ENCODE measurements around the gene UBE2O.

UBE2O gene

GRCh38 chr17:76427501-76428231 is 25.3 kb downstream of the UBE2O start:
- Mint-ChIP-seq H3K27ac (no peak overlapping the region), H3K9me3 (no peaks in the 10 kb centered on the region), H3K36me3 (ENCODE audit: low read depth) (peaks cover 16% of the 10 kb centered on the region), H3K4me1 (ENCODE audit: low read depth) (peaks cover 62% of the 10 kb centered on the region), H3K4me3 (no peak overlapping the region), H3K27me3 (no peaks in the 10 kb centered on the region)

- H3K36me3 Mint-ChIP-seq (ENCODE audit: low read depth) = peaks cover 22% of the 10 kb centered on the region
- no peaks in the 10 kb centered on the region for H3K27me3 Mint-ChIP-seq
- no peaks in the 10 kb centered on the region for H3K9me3 Mint-ChIP-seq
- H3K4me3 Mint-ChIP-seq = no peak overlapping the region
- no peak overlapping the region for H3K27ac Mint-ChIP-seq
- peaks cover 58% of the 10 kb centered on the region for H3K4me1 Mint-ChIP-seq (ENCODE audit: low read depth)
These were observed 26.1 kb downstream of the UBE2O start for GRCh38 chr17:76426853-76427252.

- Mint-ChIP-seq H3K27me3 (no peaks in the 10 kb centered on the region), H3K4me1 (ENCODE audit: low read depth) (peaks cover 47% of the 10 kb centered on the region), H3K27ac (peak overlapping the region; percentile 75), H3K4me3 (no peak overlapping the region), H3K9me3 (no peaks in the 10 kb centered on the region), H3K36me3 (ENCODE audit: low read depth) (peaks cover 18% of the 10 kb centered on the region)
These were observed 30.1 kb downstream of the UBE2O start for GRCh38 chr17:76422860-76423259.

GRCh38 chr17:76422406-76422805 is 30.5 kb downstream of the UBE2O start:
- H3K27ac Mint-ChIP-seq = no peak overlapping the region
- peaks cover 47% of the 10 kb centered on the region for H3K4me1 Mint-ChIP-seq (ENCODE audit: low read depth)
- no peaks in the 10 kb centered on the region for H3K27me3 Mint-ChIP-seq
- H3K4me3 Mint-ChIP-seq = no peak overlapping the region
- H3K9me3 Mint-ChIP-seq = no peaks in the 10 kb centered on the region
- peaks cover 23% of the 10 kb centered on the region for H3K36me3 Mint-ChIP-seq (ENCODE audit: low read depth)

GRCh38 chr17:76421044-76421407 is 31.9 kb downstream of the UBE2O start:
- H3K9me3 Mint-ChIP-seq = no peaks in the 10 kb centered on the region
- no peak overlapping the region for H3K27ac Mint-ChIP-seq
- H3K27me3 Mint-ChIP-seq = no peaks in the 10 kb centered on the region
- no peak overlapping the region for H3K4me3 Mint-ChIP-seq
- H3K4me1 Mint-ChIP-seq (ENCODE audit: low read depth) = peaks cover 36% of the 10 kb centered on the region
- H3K36me3 Mint-ChIP-seq (ENCODE audit: low read depth) = peaks cover 27% of the 10 kb centered on the region

GRCh38 chr17:76420356-76421043 is 32.5 kb downstream of the UBE2O start:
- Mint-ChIP-seq H3K4me3 (no peak overlapping the region), H3K36me3 (ENCODE audit: low read depth) (peaks cover 23% of the 10 kb centered on the region), H3K27me3 (no peaks in the 10 kb centered on the region), H3K9me3 (no peaks in the 10 kb centered on the region), H3K27ac (peak overlapping the region; percentile 28), H3K4me1 (ENCODE audit: low read depth) (peaks cover 33% of the 10 kb centered on the region)

- no peak overlapping the region for H3K4me3 Mint-ChIP-seq
- H3K36me3 Mint-ChIP-seq (ENCODE audit: low read depth) = peaks cover 20% of the 10 kb centered on the region
- H3K27ac Mint-ChIP-seq = no peak overlapping the region
- H3K9me3 Mint-ChIP-seq = no peaks in the 10 kb centered on the region
- H3K27me3 Mint-ChIP-seq = no peaks in the 10 kb centered on the region
- H3K4me1 Mint-ChIP-seq (ENCODE audit: low read depth) = peaks cover 29% of the 10 kb centered on the region
These were observed 33.2 kb downstream of the UBE2O start for GRCh38 chr17:76419576-76420260.

- peaks cover 16% of the 10 kb centered on the region for H3K36me3 Mint-ChIP-seq (ENCODE audit: low read depth)
- H3K9me3 Mint-ChIP-seq = no peaks in the 10 kb centered on the region
- H3K4me3 Mint-ChIP-seq = no peak overlapping the region
- H3K4me1 Mint-ChIP-seq (ENCODE audit: low read depth) = peaks cover 24% of the 10 kb centered on the region
- no peak overlapping the region for H3K27ac Mint-ChIP-seq
- H3K27me3 Mint-ChIP-seq = no peaks in the 10 kb centered on the region
These were observed 35.3 kb downstream of the UBE2O start for GRCh38 chr17:76417499-76418143.

GRCh38 chr17:76416899-76417298 is 36.1 kb downstream of the UBE2O start:
- H3K4me3 Mint-ChIP-seq = no peak overlapping the region
- H3K9me3 Mint-ChIP-seq = no peaks in the 10 kb centered on the region
- H3K27me3 Mint-ChIP-seq = no peaks in the 10 kb centered on the region
- peaks cover 10% of the 10 kb centered on the region for H3K36me3 Mint-ChIP-seq (ENCODE audit: low read depth)
- H3K4me1 Mint-ChIP-seq (ENCODE audit: low read depth) = peaks cover 20% of the 10 kb centered on the region
- no peak overlapping the region for H3K27ac Mint-ChIP-seq

- Mint-ChIP-seq H3K27me3 (no peaks in the 10 kb centered on the region), H3K4me3 (no peak overlapping the region), H3K9me3 (no peaks in the 10 kb centered on the region), H3K27ac (peak overlapping the region; percentile 1), H3K36me3 (ENCODE audit: low read depth) (peaks cover 10% of the 10 kb centered on the region), H3K4me1 (ENCODE audit: low read depth) (peaks cover 20% of the 10 kb centered on the region)
These were observed 36.5 kb downstream of the UBE2O start for GRCh38 chr17:76416457-76416856.

- Mint-ChIP-seq H3K36me3 (ENCODE audit: low read depth) (peaks cover 10% of the 10 kb centered on the region), H3K27ac (no peak overlapping the region), H3K9me3 (no peaks in the 10 kb centered on the region), H3K4me3 (no peak overlapping the region), H3K4me1 (ENCODE audit: low read depth) (peaks cover 20% of the 10 kb centered on the region), H3K27me3 (no peaks in the 10 kb centered on the region)
These were observed 37.2 kb downstream of the UBE2O start for GRCh38 chr17:76415786-76416185.

- Mint-ChIP-seq H3K27ac (no peak overlapping the region), H3K36me3 (ENCODE audit: low read depth) (peaks cover 10% of the 10 kb centered on the region), H3K9me3 (no peaks in the 10 kb centered on the region), H3K4me1 (ENCODE audit: low read depth) (peaks cover 8% of the 10 kb centered on the region), H3K27me3 (no peaks in the 10 kb centered on the region), H3K4me3 (no peak overlapping the region)
These were observed 38.3 kb downstream of the UBE2O start for GRCh38 chr17:76414334-76415295.

- H3K9me3 Mint-ChIP-seq = no peaks in the 10 kb centered on the region
- peaks cover 3% of the 10 kb centered on the region for H3K36me3 Mint-ChIP-seq (ENCODE audit: low read depth)
- H3K27me3 Mint-ChIP-seq = no peaks in the 10 kb centered on the region
- H3K27ac Mint-ChIP-seq = no peak overlapping the region
- H3K4me3 Mint-ChIP-seq = no peak overlapping the region
- H3K4me1 Mint-ChIP-seq (ENCODE audit: low read depth) = peaks cover 8% of the 10 kb centered on the region
These were observed 41.7 kb downstream of the UBE2O start for GRCh38 chr17:76411247-76411646.

GRCh38 chr17:76410328-76410965 is 42.5 kb downstream of the UBE2O start:
- H3K9me3 Mint-ChIP-seq = no peaks in the 10 kb centered on the region
- H3K4me3 Mint-ChIP-seq = no peak overlapping the region
- H3K27me3 Mint-ChIP-seq = no peaks in the 10 kb centered on the region
- H3K36me3 Mint-ChIP-seq (ENCODE audit: low read depth) = peaks cover 3% of the 10 kb centered on the region
- peaks cover 13% of the 10 kb centered on the region for H3K4me1 Mint-ChIP-seq (ENCODE audit: low read depth)
- H3K27ac Mint-ChIP-seq = no peak overlapping the region

Measured in stimulated activated naive CD8-positive, alpha-beta T cell treated with anti-CD3 and anti-CD28 coated beads, Interleukin-15, Interleukin-2, amounts not matched to agents 100 ng/mL and 50 ng/mL, for 24 hours (primary cell).